K562 (cell line): ENCODE measurements around the gene ELP5. TPM values are rescaled to one million over a fixed set of nuclear protein-coding genes. Genes with fewer than 3 reads are reported as not detected.

Source experiments
- ATAC-seq: fragments of 200-7000 bp; cut with Tn5 transposase; 3 replicates; pipeline ENCODE4 v1.9.1; 2020; ENCODE audit warnings: moderate library complexity
- BruUV-seq: library from RNA; stranded (reverse); fragments of 400-500 nt; replicated peaks from 2 replicates; lab custom pipeline; 2021; lab: Mats Ljungman, UMichigan
- CTCF ChIA-PET: fragments of 300-600 bp; formaldehyde crosslinking; extraction: SDS; loops from one replicate; lab custom pipeline; 2021; ENCODE audit warnings: low intra/inter-chr PET ratio; lab: Yijun Ruan, JAX
- POLR2A ChIA-PET: fragments of 300-600, 350-650 bp; sonication (Branson Sonifier 250); formaldehyde crosslinking; extraction: SDS; loops from one replicate; lab custom pipeline; 2021; ENCODE audit warnings: antibody characterized with exemption, inconsistent platforms; lab: Yijun Ruan, JAX
- DNase-seq, 4 experiments: peaks; one replicate each; pipeline versions ENCODE4 v3.0.0 to v3.0.0-alpha.2; 2011 to 2018; ENCODE audit warnings: low spot score in 3 of 4, mixed read lengths in 3 of 4; ENCODE audit errors: extremely low read depth in 1 of 4
- FAIRE-seq: peaks from 2 replicates; lab custom pipeline; 2011; peaks lifted over from hg19 to GRCh38; lab: Jason Lieb, UNC
- H2AFZ ChIP-seq: 2 replicates; pipeline ENCODE4 v1.6.0; 2011; ENCODE audit warnings: low read depth, low read length, control low read depth, inconsistent platforms
- H3K27ac ChIP-seq: fragments of 200-600 bp; 3 replicates; pipeline ENCODE4 v1.8.0; 2011; ENCODE audit warnings: low read depth, mild to moderate bottlenecking, control low read depth, inconsistent platforms, low read length, moderate library complexity, mixed read lengths; ENCODE audit errors: extremely low read depth
- H3K27me3 ChIP-seq, 2 experiments: fragments of 300-600 bp in 1 of 2; 2 replicates in 1 of 2; 3 replicates in 1 of 2; pipeline versions ENCODE4 v1.6.0 to v1.8.0; 2011; ENCODE audit warnings: inconsistent platforms in 2 of 2, low read length in 2 of 2, mild to moderate bottlenecking in 1 of 2, mixed read lengths in 1 of 2, moderate library complexity in 1 of 2; ENCODE audit not compliant: control insufficient read depth in 2 of 2, insufficient read depth in 2 of 2
- H3K36me3 ChIP-seq: fragments of 300-600 bp; 3 replicates; pipeline ENCODE4 v1.8.0; 2011; ENCODE audit warnings: mild to moderate bottlenecking, low read length, inconsistent platforms; ENCODE audit not compliant: control insufficient read depth, insufficient read depth
- H3K4me1 ChIP-seq, 2 experiments: fragments of 200-600 bp in 1 of 2; replicated peaks in 1 of 2; 2 replicates in 1 of 2; 3 replicates in 1 of 2; pipeline versions ENCODE4 v1.5.1 to v1.8.0; 2011; ENCODE audit warnings: inconsistent platforms in 2 of 2, low read length in 2 of 2, mild to moderate bottlenecking in 1 of 2, mixed read lengths in 1 of 2, moderate library complexity in 1 of 2; ENCODE audit not compliant: control insufficient read depth in 2 of 2, insufficient read depth in 2 of 2
- H3K4me2 ChIP-seq: 2 replicates; pipeline ENCODE4 v1.6.1; 2011; ENCODE audit warnings: low read length, control low read depth, inconsistent platforms, mixed read lengths; ENCODE audit not compliant: insufficient read depth
- H3K4me3 ChIP-seq: fragments of 200-600 bp; sonication (generic), shearing (Covaris generic); 2 replicates; pipeline ENCODE4 v1.5.1; 2016; ENCODE audit warnings: control low read depth, inconsistent platforms
- H3K79me2 ChIP-seq: fragments of 200-600 bp; 3 replicates; pipeline ENCODE4 v1.8.0; 2011; ENCODE audit warnings: low read length, inconsistent platforms; ENCODE audit not compliant: control insufficient read depth, insufficient read depth
- H3K9ac ChIP-seq, 2 experiments: 2 replicates each; pipeline versions ENCODE4 v1.6.0 to v1.6.1; 2011; ENCODE audit warnings: low read depth in 2 of 2, low read length in 2 of 2, control low read depth in 1 of 2, inconsistent platforms in 1 of 2, mild to moderate bottlenecking in 1 of 2, mixed read lengths in 1 of 2; ENCODE audit not compliant: insufficient read depth in 1 of 2
- H3K9me1 ChIP-seq: one replicate; pipeline ENCODE4 v1.6.0; 2011; ENCODE audit warnings: inconsistent platforms, mild to moderate bottlenecking, low read length, moderate library complexity; ENCODE audit not compliant: control insufficient read depth, insufficient read depth
- H3K9me3 ChIP-seq: replicated peaks from 2 replicates; pipeline ENCODE4 v1.5.1; 2011; ENCODE audit warnings: low read depth, low read length, inconsistent platforms; ENCODE audit not compliant: control insufficient read depth, insufficient read depth
- H4K20me1 ChIP-seq: replicated peaks from 2 replicates; pipeline ENCODE4 v1.6.1; 2011; ENCODE audit warnings: low read length, inconsistent platforms, mixed read lengths; ENCODE audit not compliant: control insufficient read depth, insufficient read depth
- HNRNPUL1 ChIP-seq: fragments of 200-400 bp; formaldehyde crosslinking; IDR thresholded peaks from 2 replicates; pipeline ENCODE4 v1.6.1; 2017; ENCODE audit warnings: low read length
- PHF20 ChIP-seq: fragments of 450-650 bp; IDR thresholded peaks from 2 replicates; pipeline ENCODE4 v1.6.1; 2018; ENCODE audit not compliant: partially characterized antibody
- ZFX ChIP-seq: sonication (generic); formaldehyde crosslinking; IDR thresholded peaks from 2 replicates; pipeline ENCODE4 v1.8.0; 2022; ENCODE audit warnings: mild to moderate bottlenecking, missing genetic modification reagents, moderate library complexity
- ZNF57 ChIP-seq: fragments of 450-650 bp; formaldehyde crosslinking; IDR thresholded peaks from 2 replicates; pipeline ENCODE4 v1.4.0; 2020; ENCODE audit warnings: mild to moderate bottlenecking, moderate library complexity
- ZNF668 ChIP-seq: fragments of 250-450 bp; sonication (Bioruptor Pico); IDR thresholded peaks from 2 replicates; pipeline ENCODE4 v1.8.0; 2022; ENCODE audit warnings: mild to moderate bottlenecking, inconsistent platforms
- WGBS: fragments of 100-300 bp; shearing (Covaris generic); methylation state at CpG from one replicate; pipeline ENCODE4 v1.1.6; 2016; ENCODE audit warnings: low coverage, mixed read lengths; ENCODE audit not compliant: insufficient coverage; ENCODE audit errors: missing lambda C conversion rate; 5-methylcytosine and 5-hydroxymethylcytosine counted together
- in situ Hi-C: fragments of 300-500 bp; cut with MboI; formaldehyde crosslinking; loops from 4 replicates; pipeline ENCODE4 v1.15.0; 2018; ENCODE audit warnings: inconsistent platforms, mixed read lengths
- intact Hi-C: fragments of 100-400 bp; cut with micrococcal nuclease; formaldehyde crosslinking; loops from 2 replicates; pipeline ENCODE4 v1.14.2; 2022
- polyA plus RNA-seq, 8 experiments: library from polyadenylated mRNA; depleted of rRNA in 4 of 8; stranded (reverse) in 5 of 8; unstranded in 3 of 8; fragments of >200 nt; fragmentation: Nextera tagmentation in 2 of 8; fragmentation: Illumina TruSeq in 1 of 8; extraction: Ambion mirVana in 2 of 8; extraction: Trizol in 1 of 8; gene quantifications; 2 replicates each; pipeline versions ENCODE4 v1.2.1 to v1.2.3, GENCODE V29; 2011 to 2014; ENCODE audit warnings: inconsistent platforms in 1 of 8, missing spikeins in 1 of 8
- total RNA-seq, 7 experiments: library from RNA; depleted of rRNA in 6 of 7; stranded (reverse); fragments of >200 nt in 6 of 7; fragmentation: Illumina TruSeq in 2 of 7; extraction: Trizol in 2 of 7; gene quantifications; 2 replicates each; pipeline versions ENCODE4 v1.2.1 to v1.2.3, GENCODE V29; 2011 to 2021; ENCODE audit warnings: low replicate concordance in 1 of 7
- TF ChIP-seq, protein P1 (sequence below): fragments of 450-650 bp; IDR thresholded peaks from 2 replicates; pipeline ENCODE4 v1.6.1; 2016; ENCODE audit warnings: low read depth
- TF ChIP-seq, protein P2 (sequence below): fragments of 450-650 bp; formaldehyde crosslinking; IDR thresholded peaks from 2 replicates; pipeline ENCODE4 v1.4.0; 2022; ENCODE audit warnings: missing genetic modification characterization
- TF ChIP-seq, protein P3 (sequence below): fragments of 250-450 bp; sonication (Bioruptor Pico); IDR thresholded peaks from 2 replicates; pipeline ENCODE4 v1.5.0; 2022; ENCODE audit warnings: mild to moderate bottlenecking

The ELP5 gene
- total and polyA plus RNA-seq, 9 of the 15 experiments (the other 6 are each of a cell fraction or from before 2014, with no cell fraction given): 25.7 to 77.9 (median 52.9) TPM

DNA sequence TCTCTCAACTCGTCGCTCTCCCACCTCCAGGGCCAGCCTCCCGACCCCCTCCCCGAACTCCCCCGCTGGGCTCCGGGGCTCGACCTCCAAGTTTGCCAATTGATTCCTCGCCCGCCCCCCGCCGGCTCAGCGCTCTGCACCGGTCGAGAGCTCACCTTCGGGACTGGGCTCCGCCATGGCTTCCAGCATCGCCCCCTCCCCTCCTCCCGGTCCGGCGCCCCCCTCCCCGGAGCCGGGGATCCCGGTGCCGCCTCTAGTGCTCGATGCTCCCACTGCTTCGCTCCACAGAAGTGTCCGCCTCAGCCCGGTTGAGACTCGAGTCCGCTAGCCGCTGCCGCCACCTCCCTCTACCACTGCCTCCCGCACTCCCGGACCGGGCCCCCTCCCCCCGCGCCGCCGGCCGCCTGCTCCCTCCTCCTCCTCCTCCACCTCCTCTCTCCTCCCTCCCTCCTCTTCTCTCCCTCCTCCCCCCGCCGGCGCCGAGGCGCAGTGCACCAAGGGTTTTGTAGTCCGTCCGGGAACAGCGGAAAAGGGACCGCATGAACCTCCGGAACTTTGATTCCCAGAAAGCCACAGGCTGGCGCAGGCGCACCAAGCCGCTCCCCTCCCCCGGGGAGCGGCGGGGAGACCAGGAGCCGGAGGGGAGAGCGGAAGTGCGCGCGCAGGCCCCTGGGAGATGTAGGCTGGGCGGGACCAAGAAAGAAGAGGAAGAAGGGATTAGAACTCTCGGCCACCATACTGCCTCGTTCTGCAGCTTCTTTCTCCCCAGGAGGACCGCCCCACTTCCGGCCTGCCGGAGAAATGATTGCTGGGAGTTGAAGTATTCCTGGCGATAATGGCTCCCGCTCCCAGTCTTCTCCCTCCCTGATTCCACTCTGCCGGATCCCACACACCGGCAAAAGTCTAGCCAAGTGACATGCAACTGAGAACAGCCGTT lies 12.7 kb upstream of the ELP5 start, which contains the start of gene PHF23:
TSS of gene PHF23 (minus strand) at position 367 of the 937 bp plus-strand sequence. CDS start at position 189, 178 bp downstream.
- Histone ChIP-seq H3K4me1 (peaks cover 38 to 46% of the 10 kb centered on the region in 2 experiments; a peak in 4 of 5 replicates), H3K4me3 (peak within 1 kb of the TSS; percentile 79), H3K4me2 (peak within 1 kb of the TSS; percentile 88), H2AFZ (0 out of 2 replicates have a peak within 1 kb of the TSS, but pooled peaks have one; percentile 24), H3K9me3 (no peaks in the 10 kb centered on the region), H3K27ac (peak within 1 kb of the TSS; percentile 98), H3K79me2 (peaks cover 71% of the 10 kb centered on the region), H3K27me3 (no peaks in the 10 kb centered on the region), H4K20me1 (peaks cover 5% of the 10 kb centered on the region; the same call in 1 of the 2 replicates), H3K9me1 (no peaks in the 10 kb centered on the region), H3K9ac (peak within 1 kb of the TSS; percentile 98 to 99), H3K36me3 (peaks cover 60% of the 10 kb centered on the region; the same call in 2 of the 3 replicates)
- CTCF ChIA-PET: no interaction called here
- 2% methylated on average over 11 of the region's 72 CpGs for WGBS
- BruUV-seq: no TSS peak
- POLR2A ChIA-PET: interaction anchor here (0.6 to 3.6 kb wide), 9 partner anchors 9 to 106 kb away, joined by 3 to 16 read pairs (median 4); partner anchors contain the start of genes ACADVL, CTDNEP1, DLG4 and ELP5
- in situ Hi-C loops (no loop called here), intact Hi-C loops (loop anchor here (2.0 to 5.0 kb wide), 2 partner anchors 13 to 43 kb away; partner anchors contain the start of genes ELP5 and SLC2A4)
- peak; percentile 98 for FAIRE-seq
- ATAC-seq: peak; percentile 76
- DNase-seq: peak; percentile 82 to 98 (median 90)
- TF ChIP-seq ZFX (CRISPR knock-in tag) (peak; percentile 34; the same call in 1 of the 2 replicates), HNRNPUL1 (no peak), PHF20 (no peak), ZNF668 (CRISPR knock-in tag) (no peak), ZNF57 (CRISPR knock-in tag) (no peak)
- TF ChIP-seq, protein P1, sequence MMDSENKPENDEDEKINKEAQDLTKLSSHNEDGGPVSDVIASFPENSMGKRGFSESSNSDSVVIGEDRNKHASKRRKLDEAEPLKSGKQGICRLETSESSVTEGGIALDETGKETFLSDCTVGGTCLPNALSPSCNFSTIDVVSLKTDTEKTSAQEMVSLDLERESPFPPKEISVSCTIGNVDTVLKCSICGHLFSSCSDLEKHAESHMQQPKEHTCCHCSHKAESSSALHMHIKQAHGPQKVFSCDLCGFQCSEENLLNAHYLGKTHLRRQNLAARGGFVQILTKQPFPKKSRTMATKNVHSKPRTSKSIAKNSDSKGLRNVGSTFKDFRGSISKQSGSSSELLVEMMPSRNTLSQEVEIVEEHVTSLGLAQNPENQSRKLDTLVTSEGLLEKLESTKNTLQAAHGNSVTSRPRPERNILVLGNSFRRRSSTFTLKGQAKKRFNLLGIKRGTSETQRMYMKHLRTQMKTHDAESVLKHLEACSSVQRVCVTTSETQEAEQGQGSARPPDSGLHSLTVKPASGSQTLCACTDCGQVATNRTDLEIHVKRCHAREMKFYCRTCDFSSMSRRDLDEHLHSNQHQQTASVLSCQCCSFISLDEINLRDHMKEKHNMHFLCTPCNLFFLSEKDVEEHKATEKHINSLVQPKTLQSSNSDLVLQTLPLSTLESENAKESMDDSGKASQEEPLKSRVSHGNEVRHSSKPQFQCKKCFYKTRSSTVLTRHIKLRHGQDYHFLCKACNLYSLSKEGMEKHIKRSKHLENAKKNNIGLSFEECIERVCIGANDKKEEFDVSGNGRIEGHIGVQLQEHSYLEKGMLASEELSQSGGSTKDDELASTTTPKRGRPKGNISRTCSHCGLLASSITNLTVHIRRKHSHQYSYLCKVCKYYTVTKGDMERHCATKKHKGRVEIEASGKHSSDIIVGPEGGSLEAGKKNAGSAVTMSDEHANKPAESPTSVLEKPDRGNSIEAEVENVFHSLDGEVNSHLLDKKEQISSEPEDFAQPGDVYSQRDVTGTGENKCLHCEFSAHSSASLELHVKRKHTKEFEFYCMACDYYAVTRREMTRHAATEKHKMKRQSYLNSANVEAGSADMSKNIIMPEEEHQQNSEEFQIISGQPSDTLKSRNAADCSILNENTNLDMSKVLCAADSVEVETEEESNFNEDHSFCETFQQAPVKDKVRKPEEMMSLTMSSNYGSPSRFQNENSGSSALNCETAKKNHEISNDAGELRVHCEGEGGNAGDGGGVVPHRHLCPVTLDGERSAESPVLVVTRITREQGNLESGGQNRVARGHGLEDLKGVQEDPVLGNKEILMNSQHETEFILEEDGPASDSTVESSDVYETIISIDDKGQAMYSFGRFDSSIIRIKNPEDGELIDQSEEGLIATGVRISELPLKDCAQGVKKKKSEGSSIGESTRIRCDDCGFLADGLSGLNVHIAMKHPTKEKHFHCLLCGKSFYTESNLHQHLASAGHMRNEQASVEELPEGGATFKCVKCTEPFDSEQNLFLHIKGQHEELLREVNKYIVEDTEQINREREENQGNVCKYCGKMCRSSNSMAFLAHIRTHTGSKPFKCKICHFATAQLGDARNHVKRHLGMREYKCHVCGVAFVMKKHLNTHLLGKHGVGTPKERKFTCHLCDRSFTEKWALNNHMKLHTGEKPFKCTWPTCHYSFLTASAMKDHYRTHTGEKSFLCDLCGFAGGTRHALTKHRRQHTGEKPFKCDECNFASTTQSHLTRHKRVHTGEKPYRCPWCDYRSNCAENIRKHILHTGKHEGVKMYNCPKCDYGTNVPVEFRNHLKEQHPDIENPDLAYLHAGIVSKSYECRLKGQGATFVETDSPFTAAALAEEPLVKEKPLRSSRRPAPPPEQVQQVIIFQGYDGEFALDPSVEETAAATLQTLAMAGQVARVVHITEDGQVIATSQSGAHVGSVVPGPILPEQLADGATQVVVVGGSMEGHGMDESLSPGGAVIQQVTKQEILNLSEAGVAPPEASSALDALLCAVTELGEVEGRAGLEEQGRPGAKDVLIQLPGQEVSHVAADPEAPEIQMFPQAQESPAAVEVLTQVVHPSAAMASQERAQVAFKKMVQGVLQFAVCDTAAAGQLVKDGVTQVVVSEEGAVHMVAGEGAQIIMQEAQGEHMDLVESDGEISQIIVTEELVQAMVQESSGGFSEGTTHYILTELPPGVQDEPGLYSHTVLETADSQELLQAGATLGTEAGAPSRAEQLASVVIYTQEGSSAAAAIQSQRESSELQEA: peak; percentile 95
- TF ChIP-seq, protein P2, sequence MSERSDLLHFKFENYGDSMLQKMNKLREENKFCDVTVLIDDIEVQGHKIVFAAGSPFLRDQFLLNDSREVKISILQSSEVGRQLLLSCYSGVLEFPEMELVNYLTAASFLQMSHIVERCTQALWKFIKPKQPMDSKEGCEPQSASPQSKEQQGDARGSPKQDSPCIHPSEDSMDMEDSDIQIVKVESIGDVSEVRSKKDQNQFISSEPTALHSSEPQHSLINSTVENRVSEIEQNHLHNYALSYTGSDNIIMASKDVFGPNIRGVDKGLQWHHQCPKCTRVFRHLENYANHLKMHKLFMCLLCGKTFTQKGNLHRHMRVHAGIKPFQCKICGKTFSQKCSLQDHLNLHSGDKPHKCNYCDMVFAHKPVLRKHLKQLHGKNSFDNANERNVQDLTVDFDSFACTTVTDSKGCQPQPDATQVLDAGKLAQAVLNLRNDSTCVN (CRISPR knock-in tag): 0 out of 2 replicates have a peak, but pooled peaks have one; percentile 37
- TF ChIP-seq, protein P3, sequence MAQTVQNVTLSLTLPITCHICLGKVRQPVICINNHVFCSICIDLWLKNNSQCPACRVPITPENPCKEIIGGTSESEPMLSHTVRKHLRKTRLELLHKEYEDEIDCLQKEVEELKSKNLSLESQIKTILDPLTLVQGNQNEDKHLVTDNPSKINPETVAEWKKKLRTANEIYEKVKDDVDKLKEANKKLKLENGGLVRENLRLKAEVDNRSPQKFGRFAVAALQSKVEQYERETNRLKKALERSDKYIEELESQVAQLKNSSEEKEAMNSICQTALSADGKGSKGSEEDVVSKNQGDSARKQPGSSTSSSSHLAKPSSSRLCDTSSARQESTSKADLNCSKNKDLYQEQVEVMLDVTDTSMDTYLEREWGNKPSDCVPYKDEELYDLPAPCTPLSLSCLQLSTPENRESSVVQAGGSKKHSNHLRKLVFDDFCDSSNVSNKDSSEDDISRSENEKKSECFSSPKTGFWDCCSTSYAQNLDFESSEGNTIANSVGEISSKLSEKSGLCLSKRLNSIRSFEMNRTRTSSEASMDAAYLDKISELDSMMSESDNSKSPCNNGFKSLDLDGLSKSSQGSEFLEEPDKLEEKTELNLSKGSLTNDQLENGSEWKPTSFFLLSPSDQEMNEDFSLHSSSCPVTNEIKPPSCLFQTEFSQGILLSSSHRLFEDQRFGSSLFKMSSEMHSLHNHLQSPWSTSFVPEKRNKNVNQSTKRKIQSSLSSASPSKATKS (CRISPR knock-in tag): no peak
